COLO668 (cell line): ENCODE results near the gene ZNF526.
"Not testable (repeated sequence)": the region's sequence is repeated elsewhere in the genome, so short reads cannot be mapped to it uniquely, and the experiment has no call there.

Experiments used
- DNase-seq: peaks from one replicate; lab custom pipeline; 2025; ENCODE audit not compliant: unreplicated experiment; lab: John Stamatoyannopoulos, UW

The ZNF526 gene

GRCh38 chr19:42257842-42258241, 37.7 kb downstream of the ZNF526 start:
- not testable (repeated sequence) for DNase-seq

GRCh38 chr19:42261763-42262162, 41.7 kb downstream of the ZNF526 start:
- no peak for DNase-seq

- DNase-seq, result not testable (repeated sequence)
These were observed 46.0 kb downstream of the ZNF526 start for GRCh38 chr19:42266105-42266504.

DNA sequence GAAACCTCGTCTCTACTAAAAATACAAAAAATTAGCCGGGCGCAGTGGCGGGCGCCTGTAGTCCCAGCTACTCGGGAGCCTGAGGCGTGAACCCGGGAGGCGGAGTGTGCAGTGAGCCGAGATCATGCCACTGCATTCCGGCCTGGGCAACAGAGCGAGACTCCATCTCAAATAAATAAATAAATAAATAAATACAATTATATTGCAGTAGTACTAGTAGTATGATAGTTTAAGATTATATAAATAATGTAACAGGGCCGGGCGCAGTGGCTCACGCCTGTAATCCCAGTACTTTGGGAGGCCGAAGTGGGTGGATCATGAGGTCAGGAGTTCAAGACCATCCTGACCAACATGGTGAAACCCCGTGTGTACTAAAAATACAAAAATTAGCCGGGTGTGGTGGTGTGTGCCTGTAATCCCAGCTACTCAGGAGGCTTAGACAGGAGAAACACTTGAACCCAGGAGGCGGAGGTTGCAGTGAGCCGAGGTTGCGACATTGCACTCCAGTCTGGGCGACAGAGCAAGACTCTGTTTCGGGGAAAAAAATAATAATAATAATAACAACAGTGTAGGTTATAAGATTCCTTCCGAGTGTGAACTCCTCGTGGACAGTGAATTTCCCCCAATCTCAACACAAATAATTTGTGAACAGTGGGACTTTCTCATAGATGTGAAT, 47.0 kb downstream of the ZNF526 start:
- not testable (repeated sequence) for DNase-seq

DNA sequence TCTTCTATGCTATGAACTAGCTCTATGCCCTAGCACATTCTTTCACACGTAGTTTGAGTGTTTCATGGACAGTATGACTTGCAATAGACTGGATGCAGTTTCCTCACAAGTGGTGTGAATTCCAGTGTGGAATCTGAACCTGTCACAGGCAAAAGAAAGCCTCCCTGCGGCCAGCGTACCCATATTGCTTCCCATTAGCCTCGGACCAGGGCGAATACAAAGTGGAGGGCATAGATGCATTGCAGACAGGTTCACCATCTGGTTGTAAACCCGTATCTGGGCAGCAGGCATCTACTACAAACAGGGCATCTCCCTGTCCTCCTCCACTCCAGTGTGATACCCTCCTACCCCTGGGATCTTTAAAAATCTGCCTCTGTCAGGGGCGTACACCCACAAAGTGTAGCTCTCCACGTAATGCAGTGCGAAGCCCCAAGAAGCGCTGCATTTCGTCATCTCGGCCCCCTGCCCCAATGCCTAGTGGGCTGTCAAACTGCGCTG, 47.6 kb downstream of the ZNF526 start:
- DNase-seq, result peak; percentile 23

DNA sequence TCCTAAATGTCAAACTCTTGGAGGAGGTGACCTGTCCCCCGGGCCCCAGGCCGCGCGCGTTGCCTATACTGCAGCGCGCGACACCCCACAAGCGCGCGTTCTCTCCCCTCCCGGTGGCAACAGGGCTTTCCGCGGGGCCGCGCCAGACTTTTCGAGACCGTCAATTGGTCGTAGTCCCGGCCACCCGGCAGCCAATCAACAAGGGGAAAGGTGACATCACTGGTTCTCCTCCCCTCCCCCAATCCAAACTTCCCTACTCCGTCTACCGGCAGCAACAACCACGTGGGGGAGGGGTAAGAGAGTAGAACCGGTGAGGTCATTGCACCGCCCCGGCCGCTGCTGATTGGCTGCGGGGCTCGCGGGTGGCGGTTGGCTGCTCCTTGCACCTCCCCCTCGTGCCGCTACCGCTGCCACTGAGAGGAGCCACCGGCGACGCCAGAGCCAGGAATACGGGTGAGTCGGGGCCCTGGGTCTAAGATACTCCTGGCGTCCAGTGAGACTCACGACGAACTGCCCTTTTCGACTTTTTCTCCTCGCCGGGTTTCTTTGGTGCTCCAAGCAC, 48.1 kb downstream of the ZNF526 start:
- peak; percentile 98 for DNase-seq

- DNase-seq, result peak; percentile 100
These were observed 48.8 kb downstream of the ZNF526 start, which contains the start of gene CIC for GRCh38 chr19:42268704-42269477. TSS of gene CIC (plus strand) at chr19:42269252. CDS start at chr19:42271784, 2,532 bp downstream.

- DNase-seq, result no peak
These were observed 49.6 kb downstream of the ZNF526 start for GRCh38 chr19:42269478-42270345.

- peak; percentile 62 for DNase-seq
These were observed 50.4 kb downstream of the ZNF526 start for GRCh38 chr19:42270346-42271044.

DNA sequence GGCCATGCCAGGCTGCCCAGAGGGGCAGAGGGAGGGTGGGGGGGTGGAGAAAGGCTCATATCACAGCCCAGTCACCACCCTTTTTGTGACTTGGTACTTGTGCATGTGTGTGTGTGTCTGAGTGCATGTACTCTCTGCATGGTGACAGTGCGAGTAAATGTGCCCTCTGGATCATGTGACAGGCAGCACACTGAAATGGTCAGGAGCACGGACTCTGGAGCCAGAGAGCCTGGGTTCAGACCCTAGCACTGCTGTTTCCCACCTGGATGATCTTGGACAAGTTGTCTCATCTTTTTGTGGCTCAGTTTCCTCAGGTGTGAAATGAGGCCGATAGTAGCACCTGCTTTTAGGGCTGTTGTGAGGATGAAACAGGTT, 50.9 kb downstream of the ZNF526 start:
- no peak for DNase-seq

- DNase-seq, result no peak
These were observed 51.9 kb downstream of the ZNF526 start for GRCh38 chr19:42271861-42272534.

DNA sequence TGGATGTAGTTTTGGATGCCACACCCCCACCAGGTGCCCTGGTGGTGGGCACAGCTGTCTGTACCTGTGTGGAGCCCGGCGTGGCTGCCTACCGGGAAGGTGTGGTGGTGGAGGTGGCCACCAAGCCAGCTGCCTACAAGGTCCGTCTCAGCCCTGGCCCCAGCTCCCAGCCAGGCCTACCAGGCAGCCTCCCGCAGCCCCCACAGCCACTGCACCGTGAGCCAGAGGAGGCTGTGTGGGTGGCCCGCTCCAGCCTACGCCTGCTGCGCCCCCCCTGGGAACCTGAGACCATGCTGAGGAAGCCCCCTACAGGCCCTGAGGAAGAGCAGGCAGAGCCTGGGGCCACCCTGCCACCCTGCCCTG, 52.4 kb downstream of the ZNF526 start:
- DNase-seq, result no peak

DNA sequence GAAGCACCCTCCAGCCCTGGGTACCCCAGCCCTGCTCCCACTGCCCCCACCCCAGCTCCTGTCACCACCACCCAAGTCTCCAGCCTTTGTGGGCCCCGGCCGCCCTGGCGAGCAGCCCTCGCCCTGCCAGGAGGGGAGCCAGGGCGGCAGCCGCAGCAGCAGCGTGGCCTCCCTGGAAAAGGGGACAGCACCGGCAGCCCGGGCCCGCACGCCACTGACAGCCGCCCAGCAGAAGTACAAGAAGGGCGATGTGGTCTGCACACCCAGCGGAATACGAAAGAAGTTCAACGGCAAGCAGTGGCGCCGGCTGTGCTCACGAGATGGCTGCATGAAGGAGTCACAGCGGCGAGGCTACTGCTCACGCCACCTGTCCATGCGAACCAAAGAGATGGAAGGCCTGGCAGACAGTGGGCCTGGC, 52.9 kb downstream of the ZNF526 start:
- DNase-seq, result no peak

- no peak for DNase-seq
These were observed 53.4 kb downstream of the ZNF526 start for GRCh38 chr19:42273407-42274064.

DNA sequence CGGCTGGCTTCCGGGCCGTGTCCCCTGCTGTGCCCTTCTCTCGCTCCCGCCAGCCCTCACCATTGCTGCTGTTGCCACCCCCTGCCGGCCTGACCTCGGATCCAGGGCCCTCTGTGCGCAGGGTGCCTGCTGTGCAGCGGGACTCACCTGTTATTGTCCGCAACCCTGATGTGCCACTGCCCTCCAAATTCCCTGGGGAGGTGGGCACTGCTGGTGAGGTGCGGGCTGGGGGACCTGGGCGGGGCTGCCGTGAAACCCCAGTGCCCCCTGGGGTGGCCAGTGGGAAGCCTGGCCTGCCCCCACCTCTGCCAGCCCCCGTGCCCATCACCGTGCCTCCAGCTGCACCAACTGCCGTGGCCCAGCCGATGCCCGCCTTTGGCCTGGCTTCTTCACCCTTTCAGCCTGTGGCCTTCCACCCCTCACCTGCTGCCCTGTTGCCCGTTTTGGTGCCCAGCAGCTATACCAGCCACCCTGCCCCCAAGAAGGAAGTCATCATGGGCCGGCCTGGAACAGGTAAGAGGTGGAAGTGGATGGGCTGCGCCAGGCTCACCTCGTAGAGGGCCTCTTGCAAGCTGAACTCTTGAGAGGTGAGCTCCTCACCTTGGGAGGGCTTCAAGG, 54.1 kb downstream of the ZNF526 start:
- DNase-seq, result no peak

DNA sequence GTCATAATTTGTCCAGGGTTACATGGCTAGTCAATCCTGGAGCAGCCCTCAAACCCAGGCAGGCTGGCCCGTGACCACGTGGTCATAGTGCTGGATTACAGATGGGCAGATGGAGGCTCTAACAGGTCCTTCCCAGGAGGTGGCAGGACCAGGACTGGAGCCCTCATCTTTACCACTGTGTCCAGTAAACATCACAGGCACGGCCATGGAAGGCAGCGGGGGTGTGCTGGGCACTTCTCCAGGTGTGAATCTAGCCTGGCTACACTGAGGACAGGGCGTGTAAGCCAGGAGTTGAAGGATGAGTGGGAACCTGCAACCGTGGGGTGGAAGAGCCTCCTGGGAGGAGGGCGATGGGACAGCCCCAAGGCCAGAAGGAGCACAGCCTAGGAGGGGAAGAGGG, 55.0 kb downstream of the ZNF526 start:
- DNase-seq, result no peak

DNA sequence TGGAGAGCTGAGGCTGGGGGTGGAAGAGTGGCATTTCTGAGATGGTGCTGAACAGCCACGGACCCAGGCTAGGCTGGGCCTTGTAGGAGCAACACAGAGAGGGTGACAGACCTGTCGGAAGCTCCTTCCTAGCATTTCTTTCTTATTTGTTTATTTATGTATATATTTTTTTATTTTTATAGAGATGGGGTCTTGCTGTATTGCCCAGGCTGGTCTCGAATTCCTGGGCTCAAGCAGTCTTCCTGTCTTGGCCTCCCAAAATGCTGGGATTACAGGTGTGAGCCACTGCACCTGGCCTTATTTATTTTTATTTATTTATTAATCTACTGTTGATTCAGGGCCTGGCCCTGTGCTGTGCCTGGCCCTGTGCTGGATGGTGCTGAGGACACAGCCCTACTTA, 55.4 kb downstream of the ZNF526 start:
- DNase-seq, result no peak

DNA sequence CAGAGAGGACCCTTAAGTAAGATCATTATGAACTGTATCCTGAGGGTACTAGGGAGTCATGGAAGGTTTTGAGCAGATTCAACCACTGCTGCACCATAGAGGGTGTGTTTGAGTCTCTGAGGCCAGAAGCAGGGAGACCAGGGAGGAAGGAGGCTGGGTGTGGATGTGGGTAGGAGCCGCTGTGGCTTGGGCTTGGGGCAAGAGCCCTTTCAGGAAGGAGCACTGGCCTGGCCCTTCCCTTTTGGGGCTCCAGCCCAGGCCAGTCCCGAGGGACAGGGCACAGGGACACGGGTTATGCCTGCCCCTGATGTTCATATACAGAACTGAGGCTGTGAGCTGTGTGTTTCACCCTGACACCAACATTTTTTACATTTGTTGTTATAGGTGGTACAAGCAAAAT, 56.2 kb downstream of the ZNF526 start:
- no peak for DNase-seq

DNA sequence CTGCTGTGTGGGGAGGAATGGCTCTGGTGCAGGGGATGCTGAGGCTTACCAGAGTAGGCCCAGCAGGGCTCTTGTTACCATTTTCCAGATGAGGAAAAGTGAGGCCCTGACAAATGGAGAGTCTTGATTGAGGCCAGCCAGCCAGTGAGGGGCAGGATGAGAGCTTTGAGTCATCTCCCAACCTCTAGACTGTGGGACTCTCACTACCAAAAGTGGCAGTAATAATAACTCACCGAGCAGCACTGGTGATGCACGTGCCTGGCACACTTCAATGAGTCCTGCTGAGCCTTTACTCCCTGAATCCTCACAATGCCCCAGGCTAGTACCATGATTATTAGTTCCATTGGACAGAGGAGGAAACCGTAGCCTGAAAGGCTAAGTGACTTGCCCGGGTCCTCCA, 56.7 kb downstream of the ZNF526 start:
- DNase-seq, result no peak
